Stimulated activated CD4-positive, alpha-beta T cell treated with anti-CD3 and anti-CD28 coated beads, TNF-alpha, amount 100 ng/mL, for 4 hours (primary cell): ENCODE data around the gene UPK2.
"Not testable (repeated sequence)": the region's sequence is repeated elsewhere in the genome, so short reads cannot be mapped to it uniquely, and the experiment has no call there.

Experiments used
- DNase-seq, 3 experiments: peaks; one replicate each; pipeline ENCODE4 v3.0.0-alpha.2; 2020; ENCODE audit warnings: low read depth in 3 of 3

The UPK2 gene

DNA sequence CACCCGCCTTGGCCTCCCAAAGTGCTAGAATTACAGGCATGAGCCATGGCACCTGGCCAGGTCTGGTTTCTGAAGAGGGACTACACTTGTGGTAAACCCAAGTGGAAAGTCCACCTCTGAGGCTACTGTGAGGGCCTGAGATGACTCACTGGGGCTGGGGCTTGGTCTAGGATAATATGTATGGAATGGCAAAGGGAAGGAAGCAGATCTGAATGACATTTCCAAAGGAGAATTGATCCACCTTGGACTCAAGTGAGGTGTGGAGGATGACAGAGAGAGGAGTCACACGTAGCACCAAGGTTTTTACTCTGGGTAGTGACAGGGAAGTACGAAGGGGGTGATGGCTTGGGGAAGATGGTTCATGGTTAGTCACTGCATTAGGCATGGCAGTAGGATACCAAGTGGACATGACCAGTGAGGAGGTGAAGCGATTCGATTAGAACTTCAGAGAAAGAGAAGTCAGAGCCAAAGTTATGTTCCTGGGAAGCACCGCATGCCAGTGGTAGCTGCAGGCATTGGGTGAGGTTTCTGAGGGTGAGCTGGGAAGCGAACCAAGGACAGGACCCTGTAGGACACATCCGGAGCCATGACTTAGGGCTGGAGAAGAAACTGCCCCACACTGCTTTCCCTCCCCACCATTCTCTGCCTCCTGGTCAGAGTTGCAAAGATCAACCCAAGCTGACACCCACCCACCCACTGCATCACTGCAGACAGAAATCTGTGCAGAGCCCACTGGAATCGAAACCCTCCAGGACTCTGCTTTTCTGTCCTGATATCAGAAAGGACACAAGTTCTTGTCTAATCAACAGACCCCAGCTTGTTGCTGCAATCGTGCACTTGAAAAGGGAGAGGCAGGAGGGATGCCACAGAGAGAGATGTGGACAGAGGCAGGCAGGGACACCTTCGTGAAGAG is 17.4 kb upstream of the UPK2 start:
- no peak for DNase-seq

- no peak for DNase-seq
These were observed 16.6 kb upstream of the UPK2 start for GRCh38 chr11:118939404-118939915.

GRCh38 chr11:118939953-118940598 is 16.0 kb upstream of the UPK2 start:
- DNase-seq, result no peak

GRCh38 chr11:118947091-118947490 is 9.0 kb upstream of the UPK2 start:
- DNase-seq, result no peak

GRCh38 chr11:118948000-118948399 is 8.1 kb upstream of the UPK2 start:
- DNase-seq, result no peak

DNA sequence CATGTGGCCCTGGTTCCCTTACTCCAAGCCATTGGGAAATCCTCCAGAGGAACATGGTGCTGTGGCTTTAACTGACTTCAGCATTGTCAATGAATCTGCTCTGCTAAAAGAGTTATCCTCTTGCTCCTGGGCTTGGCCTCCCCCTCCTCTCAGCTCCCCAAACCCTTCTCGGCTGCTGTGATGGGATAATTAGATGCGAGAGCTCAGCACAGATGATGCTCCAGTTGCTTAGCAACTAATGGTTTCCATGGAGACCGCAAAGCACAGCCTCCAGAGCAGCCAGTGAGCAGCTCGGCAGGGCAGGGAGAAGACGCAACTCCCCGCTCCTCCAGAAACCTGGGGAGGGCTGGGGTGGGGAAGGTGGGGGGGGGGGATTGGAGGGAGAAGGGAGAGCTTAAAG is 2.8 kb upstream of the UPK2 start:
- DNase-seq, result no peak

DNA sequence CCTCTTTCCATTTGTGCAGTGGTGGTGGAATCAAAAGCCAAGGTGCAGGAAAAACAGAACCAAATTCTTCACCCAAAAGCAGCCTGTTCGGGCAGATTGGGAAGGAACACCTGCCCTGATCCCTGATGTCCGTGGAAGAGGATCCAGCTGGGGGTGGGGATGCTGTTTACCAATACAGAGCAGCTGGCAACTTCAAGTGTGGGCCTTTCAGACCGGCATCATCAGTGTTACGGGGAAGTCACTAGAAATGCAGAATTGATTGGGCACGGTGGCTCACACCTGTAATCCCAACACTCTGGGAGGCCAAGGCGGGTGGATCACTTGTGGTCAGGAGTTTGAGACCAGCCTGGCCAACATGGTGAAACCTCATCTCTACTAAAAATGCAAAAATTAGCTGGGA is 2.1 kb upstream of the UPK2 start:
- not testable (repeated sequence) for DNase-seq

DNA sequence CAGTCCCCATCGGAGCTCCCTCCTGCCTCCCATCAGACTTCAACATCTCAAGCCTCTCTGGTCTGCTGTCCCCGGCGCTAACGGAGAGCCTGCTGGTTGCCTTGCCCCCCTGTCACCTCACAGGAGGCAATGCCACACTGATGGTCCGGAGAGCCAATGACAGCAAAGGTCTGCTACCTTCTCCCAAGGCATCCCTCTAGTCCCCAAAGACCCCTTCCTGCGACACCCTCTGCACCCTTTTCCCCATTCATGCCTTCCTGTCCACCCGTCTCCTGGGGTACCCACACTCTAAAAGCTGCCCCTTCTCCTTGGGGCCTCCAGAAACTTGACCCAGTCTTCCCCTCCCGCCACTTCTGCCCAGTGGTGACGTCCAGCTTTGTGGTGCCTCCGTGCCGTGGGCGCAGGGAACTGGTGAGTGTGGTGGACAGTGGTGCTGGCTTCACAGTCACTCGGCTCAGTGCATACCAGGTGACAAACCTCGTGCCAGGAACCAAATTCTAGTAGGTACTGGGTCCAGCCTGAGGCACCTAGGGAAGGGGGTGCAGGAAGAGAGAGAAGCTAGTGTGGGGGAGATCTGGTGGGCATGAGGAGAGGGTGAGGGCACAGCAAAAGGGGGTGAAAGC is 860 bp downstream of the UPK2 start:
- no peak for DNase-seq

DNA sequence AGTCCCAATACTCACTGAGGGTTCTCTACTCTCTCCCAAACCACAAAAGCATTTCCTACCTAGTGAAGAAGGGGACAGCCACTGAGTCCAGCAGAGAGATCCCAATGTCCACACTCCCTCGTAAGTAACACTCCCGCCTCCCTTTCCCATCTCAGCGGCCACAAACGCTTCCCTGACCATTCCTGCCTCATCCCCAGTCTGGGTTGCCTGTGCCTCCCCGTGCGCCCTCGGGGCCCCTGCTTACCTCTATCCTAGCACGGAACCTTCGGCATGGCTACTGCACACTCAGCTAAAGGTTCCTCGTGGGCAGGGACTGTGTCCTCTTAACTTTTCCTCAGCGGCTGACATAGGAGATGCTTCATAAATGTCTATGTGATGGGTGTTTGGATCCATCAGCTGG is 1.5 kb downstream of the UPK2 start:
- no peak for DNase-seq

DNA sequence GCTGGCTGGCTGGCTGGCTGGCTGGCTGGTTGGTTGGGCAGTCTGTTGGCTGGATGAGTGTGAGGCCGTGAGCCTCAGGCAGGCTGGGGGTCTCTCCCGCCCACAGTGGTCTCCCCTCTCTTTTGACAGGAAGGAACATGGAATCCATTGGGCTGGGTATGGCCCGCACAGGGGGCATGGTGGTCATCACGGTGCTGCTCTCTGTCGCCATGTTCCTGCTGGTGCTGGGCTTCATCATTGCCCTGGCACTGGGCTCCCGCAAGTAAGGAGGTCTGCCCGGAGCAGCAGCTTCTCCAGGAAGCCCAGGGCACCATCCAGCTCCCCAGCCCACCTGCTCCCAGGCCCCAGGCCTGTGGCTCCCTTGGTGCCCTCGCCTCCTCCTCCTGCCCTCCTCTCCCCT is 1.9 kb downstream of the UPK2 start:
- DNase-seq, result no peak

GRCh38 chr11:118958577-118958976 is 2.5 kb downstream of the UPK2 start:
- no peak for DNase-seq

DNA sequence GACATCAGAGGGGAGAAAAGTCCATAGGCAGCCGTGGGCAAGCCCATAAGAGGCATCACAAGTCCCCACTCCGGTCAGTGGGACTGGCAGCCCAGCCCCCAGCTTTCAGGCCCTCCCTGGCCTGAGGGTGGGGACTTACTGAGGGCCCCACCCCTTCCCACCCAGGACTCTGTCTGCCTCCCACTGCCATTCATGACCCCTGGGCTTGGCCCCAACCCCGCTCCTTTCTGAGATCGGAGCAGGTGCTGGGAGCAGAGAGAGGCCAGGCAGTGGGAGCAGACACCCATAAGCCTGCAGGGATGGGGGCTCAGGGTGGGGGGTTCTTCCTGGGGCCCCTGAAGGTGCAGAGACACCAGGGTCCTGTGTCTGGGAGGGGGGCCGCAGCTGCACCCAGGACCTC is 5.1 kb downstream of the UPK2 start:
- no peak for DNase-seq

DNA sequence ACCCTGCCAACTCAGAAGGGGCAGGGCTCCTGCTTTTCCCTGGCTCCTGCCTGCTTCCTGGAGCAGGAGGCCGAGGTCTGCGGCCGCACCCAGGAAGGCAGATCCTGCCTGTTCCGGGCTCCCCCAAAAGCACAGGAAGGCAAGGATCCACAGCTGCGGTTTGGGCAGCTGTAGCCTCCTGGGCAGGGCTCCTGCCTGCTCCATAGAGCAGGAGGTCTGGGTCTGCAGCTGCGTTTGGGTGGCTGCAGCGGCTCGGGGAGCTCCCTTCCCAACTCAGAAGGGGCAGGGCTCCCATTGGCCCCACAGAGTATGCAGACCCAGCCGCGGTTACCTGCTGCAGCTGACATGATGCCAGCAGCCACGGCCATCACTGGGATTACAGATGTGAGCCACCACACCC is 5.5 kb downstream of the UPK2 start:
- no peak for DNase-seq

DNA sequence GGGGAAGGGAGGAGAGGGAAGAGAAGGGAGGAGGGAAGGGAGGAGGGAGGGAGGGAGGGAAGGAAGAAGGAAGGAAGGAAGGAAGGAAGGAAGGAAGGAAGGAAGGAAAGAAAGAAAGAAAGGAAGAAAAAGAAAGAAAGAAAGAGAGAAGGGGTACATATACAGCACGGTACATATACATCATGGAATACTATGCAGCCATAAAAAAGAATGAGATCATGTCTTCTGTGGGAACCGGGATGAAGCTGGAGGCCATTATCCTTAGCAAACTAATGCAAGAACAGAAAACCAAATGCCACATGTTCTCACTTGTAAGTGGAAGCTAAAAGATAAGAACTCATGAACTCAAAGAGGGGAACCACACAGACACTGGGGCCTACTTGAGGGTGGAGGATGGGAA is 13.4 kb downstream of the UPK2 start:
- DNase-seq, result not testable (repeated sequence)

- DNase-seq, result no peak
These were observed 15.5 kb downstream of the UPK2 start, which contains the start of gene FOXR1 for GRCh38 chr11:118971646-118972045. TSS of gene FOXR1 (plus strand) at chr11:118971761. CDS start at chr11:118971932, 171 bp downstream.

GRCh38 chr11:118973985-118974384 is 17.9 kb downstream of the UPK2 start:
- no peak for DNase-seq

DNA sequence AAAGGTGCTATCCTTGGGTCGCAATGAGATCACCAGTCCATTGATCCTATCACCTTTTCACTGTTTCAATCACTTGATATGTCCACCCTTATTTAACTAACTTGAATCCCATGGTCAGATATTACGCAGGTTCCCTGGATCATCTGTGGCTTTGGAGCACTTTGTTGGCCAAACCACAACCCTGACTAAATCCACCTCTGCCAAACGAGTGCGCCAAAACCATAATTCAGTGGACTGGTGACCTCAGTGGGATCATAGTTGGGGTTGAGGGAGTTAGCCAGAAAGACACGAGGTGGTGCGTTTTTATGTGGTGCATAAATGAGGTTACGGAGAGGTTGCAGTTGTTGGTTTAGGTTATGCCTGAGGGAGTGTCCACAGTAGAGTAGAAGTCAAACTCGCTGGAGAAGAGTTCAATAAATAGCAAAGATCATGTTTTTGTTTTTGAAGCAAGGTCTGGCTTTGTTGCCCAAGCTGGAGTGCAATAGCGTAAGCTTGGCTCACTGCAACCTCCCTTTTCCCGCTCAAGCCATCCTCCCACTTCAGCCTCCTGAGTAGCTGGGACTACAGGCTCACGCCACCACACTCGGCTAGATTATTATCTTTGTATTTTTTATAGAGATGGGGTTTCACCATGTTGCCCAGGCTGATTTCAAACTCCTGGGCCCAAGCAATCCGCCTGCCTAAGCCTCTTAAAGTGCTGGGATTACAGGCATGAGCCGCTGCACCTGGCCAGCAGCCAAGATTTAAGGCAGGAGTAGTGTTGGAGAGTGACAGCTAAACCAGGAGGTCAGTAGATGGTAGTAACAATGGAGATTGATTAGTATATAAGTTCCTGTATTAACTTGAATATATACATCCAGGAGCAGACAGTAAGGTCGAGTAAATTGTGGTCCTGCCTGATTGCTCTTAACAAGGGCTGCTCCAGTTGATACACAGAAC is 19.9 kb downstream of the UPK2 start:
- no peak for DNase-seq

DNA sequence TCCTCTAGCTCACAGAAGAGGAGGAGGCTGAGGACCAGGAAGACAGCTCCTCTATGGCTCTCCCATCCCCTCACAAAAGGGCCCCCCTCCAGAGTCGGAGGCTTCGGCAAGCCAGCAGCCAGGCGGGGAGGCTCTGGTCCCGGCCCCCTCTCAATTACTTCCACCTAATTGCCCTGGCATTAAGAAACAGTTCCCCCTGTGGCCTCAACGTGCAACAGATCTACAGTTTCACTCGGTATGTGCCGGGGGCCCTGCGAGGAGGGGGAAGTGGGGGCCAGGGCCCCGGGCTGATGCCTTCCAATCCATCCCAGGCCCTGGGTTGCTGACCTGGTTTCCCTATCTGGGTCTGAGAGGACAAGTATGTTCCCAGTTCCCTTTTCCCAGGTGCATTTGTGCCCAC is 23.3 kb downstream of the UPK2 start:
- DNase-seq, result no peak

- DNase-seq, result no peak
These were observed 24.2 kb downstream of the UPK2 start for GRCh38 chr11:118980191-118980881.

DNA sequence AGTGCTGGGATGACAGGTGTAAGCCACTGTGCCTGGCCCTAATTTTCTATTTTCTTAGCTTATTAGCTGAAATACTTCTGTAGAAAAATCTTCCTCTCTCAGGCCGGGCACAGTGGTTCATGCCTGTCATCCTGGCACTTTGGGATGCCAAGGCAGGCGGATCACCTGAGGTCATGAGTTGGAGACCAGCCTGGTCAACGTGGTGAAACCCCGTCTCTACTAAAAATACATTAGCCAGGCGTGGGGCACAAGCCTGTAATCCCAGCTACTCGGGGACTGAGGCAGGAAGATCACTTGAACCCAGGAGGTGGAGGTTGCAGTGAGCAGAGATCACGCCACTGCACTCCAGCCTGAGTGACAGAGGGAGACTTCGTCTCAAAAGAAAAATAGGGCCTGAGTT is 28.2 kb downstream of the UPK2 start:
- DNase-seq, result not testable (repeated sequence)

GRCh38 chr11:118984825-118985224 is 28.7 kb downstream of the UPK2 start:
- no peak for DNase-seq
